ENCODE measurements around the gene UNC45B.
"Not testable (repeated sequence)": the region's sequence is repeated elsewhere in the genome, so short reads cannot be mapped to it uniquely, and the experiment has no call there.

UNC45B gene, protein sequence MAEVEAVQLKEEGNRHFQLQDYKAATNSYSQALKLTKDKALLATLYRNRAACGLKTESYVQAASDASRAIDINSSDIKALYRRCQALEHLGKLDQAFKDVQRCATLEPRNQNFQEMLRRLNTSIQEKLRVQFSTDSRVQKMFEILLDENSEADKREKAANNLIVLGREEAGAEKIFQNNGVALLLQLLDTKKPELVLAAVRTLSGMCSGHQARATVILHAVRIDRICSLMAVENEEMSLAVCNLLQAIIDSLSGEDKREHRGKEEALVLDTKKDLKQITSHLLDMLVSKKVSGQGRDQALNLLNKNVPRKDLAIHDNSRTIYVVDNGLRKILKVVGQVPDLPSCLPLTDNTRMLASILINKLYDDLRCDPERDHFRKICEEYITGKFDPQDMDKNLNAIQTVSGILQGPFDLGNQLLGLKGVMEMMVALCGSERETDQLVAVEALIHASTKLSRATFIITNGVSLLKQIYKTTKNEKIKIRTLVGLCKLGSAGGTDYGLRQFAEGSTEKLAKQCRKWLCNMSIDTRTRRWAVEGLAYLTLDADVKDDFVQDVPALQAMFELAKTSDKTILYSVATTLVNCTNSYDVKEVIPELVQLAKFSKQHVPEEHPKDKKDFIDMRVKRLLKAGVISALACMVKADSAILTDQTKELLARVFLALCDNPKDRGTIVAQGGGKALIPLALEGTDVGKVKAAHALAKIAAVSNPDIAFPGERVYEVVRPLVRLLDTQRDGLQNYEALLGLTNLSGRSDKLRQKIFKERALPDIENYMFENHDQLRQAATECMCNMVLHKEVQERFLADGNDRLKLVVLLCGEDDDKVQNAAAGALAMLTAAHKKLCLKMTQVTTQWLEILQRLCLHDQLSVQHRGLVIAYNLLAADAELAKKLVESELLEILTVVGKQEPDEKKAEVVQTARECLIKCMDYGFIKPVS

DNA sequence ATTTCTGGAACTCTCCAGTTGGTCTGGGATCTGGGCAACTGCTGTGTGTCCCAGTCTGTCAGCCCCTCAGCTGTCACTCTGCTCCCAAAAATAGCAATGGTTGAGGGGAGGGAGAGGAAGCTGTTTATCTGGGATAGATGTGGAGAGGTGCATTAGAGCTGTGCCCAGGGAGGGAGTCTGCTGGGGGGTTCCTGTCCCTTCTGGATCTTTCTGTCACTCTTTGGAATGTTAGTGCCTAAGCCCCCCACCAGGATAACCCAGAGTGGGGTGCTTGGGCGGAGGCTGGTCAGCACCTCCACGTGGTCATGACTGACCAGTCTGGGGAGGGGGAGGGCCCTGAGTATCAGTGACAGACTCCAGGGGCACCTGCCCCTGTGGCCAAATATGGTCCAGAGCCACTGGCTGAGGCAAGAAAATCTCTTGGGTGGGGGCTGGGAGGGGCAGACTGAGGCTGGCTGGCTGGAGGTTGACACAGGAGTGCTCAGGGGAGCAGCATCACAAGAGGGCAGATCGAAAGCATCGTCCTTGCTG, at the start of gene UNC45B:
Gene UNC45B, plus strand, starts transcription at position 443 of the 531 bp plus-strand sequence. CDS start 447 bp downstream, outside the sequence.
- no peaks in the 10 kb centered on the region for H3K4me1 ChIP-seq
- no peak within 1 kb of the TSS for H3K4me3 ChIP-seq
- in situ Hi-C loops (cut with MboI; ENCODE audit: low sequenced_read_pairs) = no loop called here
- no peaks in the 10 kb centered on the region for H3K36me3 ChIP-seq (replicated peaks)
- no peak for DNase-seq (ENCODE audit: low spot score in 2 of 2)
- H3K9me3 ChIP-seq = no peaks in the 10 kb centered on the region
- no peaks in the 10 kb centered on the region for H3K27me3 ChIP-seq (ENCODE audit: low read depth)

DNA sequence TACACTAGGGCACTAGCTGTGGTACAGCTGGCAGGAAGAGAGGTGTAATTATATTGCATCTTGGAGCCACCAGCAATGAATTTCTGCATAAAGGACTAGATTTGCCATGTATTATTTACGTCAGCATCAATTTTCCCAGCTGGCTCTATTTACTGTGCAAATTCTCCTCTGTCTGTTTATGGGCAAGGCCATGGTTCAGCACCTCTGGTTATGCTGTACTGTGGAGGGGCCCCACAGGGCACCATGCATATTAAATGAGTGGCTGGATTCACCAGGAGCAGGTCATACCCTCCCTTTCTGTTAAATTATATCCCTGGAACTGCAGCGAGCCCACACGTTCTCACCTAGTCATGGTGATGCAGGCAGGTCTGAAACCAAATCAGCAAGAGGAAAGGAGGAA, 47.7 kb upstream of the UNC45B start:
- H3K4me3 ChIP-seq = no peak overlapping the region
- H3K36me3 ChIP-seq (replicated peaks) = peaks cover 31% of the 10 kb centered on the region
- in situ Hi-C loops (cut with MboI; ENCODE audit: low sequenced_read_pairs) = no loop called here
- no peaks in the 10 kb centered on the region for H3K9me3 ChIP-seq
- no peaks in the 10 kb centered on the region for H3K27me3 ChIP-seq (ENCODE audit: low read depth)
- no peaks in the 10 kb centered on the region for H3K4me1 ChIP-seq
- DNase-seq (ENCODE audit: low spot score in 2 of 2) = no peak

DNA sequence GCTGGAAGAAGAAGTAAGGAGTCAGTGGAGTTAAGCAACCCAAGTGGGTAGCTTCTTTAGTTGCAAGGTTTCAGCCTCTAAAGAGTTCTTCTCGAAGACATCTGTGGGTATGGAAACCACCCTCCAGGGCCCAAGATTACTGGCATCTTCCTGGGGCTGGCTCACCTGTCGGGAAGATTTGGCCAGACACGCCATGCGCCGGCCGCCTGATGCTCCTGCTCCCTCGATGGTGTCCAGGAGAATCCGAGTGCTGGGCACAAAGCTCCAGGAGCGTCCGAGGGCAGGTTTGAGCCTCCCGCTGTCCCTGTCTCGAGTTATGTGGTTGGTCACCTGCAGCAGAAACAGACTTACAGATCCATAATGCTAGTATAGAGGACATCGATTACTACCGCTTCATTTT, 46.6 kb upstream of the UNC45B start:
- H3K4me1 ChIP-seq = no peaks in the 10 kb centered on the region
- H3K36me3 ChIP-seq (replicated peaks) = peaks cover 42% of the 10 kb centered on the region
- DNase-seq (ENCODE audit: low spot score in 2 of 2) = no peak
- no peaks in the 10 kb centered on the region for H3K9me3 ChIP-seq
- no peaks in the 10 kb centered on the region for H3K27me3 ChIP-seq (ENCODE audit: low read depth)
- in situ Hi-C loops (cut with MboI; ENCODE audit: low sequenced_read_pairs) = no loop called here
- H3K4me3 ChIP-seq = no peak overlapping the region

DNA sequence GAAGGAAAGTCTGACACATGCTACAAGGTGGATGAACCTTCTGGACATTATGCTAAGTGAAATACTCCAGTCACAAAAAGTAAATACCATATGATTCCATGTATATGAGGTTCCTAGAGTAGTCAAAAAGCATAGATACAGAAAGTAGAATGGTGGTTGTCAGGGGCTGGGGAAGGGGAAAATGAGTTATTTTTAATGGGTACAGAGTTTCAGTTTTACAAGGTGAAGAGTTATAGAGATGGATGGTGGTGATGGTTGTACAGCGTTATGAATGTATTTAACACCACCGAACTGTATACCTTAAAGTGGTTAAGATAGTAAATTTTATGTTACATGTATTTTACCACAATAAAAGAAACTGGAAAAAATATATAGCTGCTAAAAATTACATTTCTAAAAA, 45.9 kb upstream of the UNC45B start:
- H3K4me1 ChIP-seq = no peaks in the 10 kb centered on the region
- H3K27me3 ChIP-seq (ENCODE audit: low read depth) = no peaks in the 10 kb centered on the region
- no peak overlapping the region for H3K4me3 ChIP-seq
- no peaks in the 10 kb centered on the region for H3K9me3 ChIP-seq
- in situ Hi-C loops (cut with MboI; ENCODE audit: low sequenced_read_pairs) = no loop called here
- H3K36me3 ChIP-seq (replicated peaks) = peaks cover 49% of the 10 kb centered on the region
- no peak for DNase-seq (ENCODE audit: low spot score in 2 of 2)

DNA sequence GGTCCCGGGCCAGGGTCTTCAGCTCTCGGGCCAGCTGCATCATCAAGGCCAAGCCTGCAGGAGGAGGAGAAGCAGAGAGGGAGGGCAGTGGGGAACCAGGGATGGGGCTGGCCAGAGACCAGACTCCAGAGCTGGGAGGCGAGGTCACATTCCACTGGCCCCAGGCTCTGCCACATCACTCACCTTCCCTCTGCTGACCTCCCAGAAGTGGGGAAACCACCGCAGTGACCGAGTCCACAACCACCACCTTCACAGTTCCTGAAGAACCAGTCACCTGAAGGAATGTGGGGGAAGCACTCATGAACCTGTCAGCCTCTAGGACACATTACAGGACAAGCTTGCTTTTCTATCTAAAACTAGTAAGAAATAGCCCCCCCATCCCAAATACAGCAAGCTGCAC, 44.3 kb upstream of the UNC45B start:
- no peak overlapping the region for H3K4me3 ChIP-seq
- no peaks in the 10 kb centered on the region for H3K27me3 ChIP-seq (ENCODE audit: low read depth)
- peaks cover 54% of the 10 kb centered on the region for H3K36me3 ChIP-seq (replicated peaks)
- peaks cover 4% of the 10 kb centered on the region for H3K4me1 ChIP-seq
- in situ Hi-C loops (cut with MboI; ENCODE audit: low sequenced_read_pairs) = no loop called here
- no peak for DNase-seq (ENCODE audit: low spot score in 2 of 2)
- H3K9me3 ChIP-seq = no peaks in the 10 kb centered on the region

DNA sequence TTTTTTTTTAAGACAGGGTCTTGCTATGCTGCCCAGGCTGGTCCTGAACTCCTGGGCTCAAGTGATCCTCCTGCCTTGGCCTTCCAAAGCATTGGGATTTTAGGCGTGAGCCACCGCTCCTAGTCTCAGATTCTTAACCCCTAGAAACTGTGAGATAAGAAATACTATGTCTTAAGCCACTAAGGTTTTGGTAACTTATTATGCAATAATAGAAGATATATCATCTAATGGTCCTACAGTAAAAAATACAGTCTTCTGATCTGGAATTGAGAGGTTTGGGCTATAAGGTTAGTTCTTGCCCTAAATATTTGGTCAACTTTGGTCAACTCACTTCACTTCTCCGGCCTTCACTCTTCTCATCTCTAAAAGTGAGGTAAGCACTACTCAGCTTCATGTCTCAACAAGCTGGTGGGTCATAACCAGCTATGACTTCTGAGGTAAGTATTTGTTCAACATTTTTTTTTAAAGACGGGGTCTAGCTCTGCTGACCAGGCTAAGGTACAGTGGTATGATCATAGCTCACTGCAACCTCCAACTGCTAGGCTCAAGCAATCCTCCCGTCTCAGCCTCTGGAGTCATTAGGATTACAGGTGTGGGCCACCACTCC, 42.7 kb upstream of the UNC45B start:
- Histone ChIP-seq H3K27me3 (ENCODE audit: low read depth) (no peaks in the 10 kb centered on the region), H3K4me1 (peaks cover 13% of the 10 kb centered on the region), H3K9me3 (peaks cover 10% of the 10 kb centered on the region), H3K4me3 (no peak overlapping the region), H3K36me3 (replicated peaks) (peaks cover 45% of the 10 kb centered on the region)
- in situ Hi-C loops (cut with MboI; ENCODE audit: low sequenced_read_pairs) = no loop called here
- DNase-seq (ENCODE audit: low spot score in 2 of 2) = no peak

DNA sequence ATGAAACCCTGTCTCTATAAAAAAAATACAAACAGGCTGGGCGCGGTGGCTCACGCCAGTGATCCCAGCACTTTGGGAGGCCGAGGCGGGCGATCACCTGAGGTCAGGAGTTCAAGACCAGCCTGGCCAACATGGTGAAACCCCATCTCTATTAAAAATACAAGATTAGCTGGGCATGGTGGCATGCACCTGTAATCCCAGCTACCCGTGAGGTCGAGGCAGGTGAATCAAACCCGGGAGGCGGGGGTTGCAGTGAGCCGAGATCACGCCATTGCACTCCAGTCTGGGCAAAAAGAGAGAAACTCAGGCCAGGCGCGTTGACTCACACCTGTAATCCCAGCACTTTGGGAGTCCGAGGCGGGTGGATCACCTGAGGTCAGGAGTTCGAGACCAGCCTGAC, 36.8 kb upstream of the UNC45B start:
- H3K9me3 ChIP-seq; in situ Hi-C loops (cut with MboI; ENCODE audit: low sequenced_read_pairs): not testable (repeated sequence)
- peaks cover 13% of the 10 kb centered on the region for H3K4me1 ChIP-seq

DNA sequence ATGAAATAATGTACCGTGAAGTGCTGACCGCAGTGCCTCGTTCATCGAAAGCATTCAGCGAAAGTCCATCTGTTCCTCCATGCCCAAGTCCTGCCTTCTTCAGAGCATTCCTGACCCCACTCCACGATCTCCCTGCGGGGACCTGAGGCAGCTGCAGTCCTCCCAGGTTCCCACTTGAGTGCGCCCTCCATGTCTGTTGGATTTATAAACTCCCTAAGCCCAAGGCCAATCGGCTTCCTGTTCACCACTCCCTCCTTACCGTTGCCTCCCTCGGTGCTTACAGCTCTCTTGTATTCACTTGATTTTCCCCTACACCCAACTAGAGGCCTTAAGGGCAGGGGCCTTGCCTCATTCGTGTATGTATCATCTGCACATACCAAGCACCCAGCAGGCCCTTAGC, 30.8 kb upstream of the UNC45B start:
- Histone ChIP-seq H3K36me3 (replicated peaks) (peaks cover 4% of the 10 kb centered on the region; the same call in 1 of the 2 replicates), H3K4me3 (no peak overlapping the region), H3K9me3 (no peaks in the 10 kb centered on the region), H3K4me1 (peaks cover 7% of the 10 kb centered on the region), H3K27me3 (ENCODE audit: low read depth) (no peaks in the 10 kb centered on the region)
- DNase-seq (ENCODE audit: low spot score in 2 of 2) = no peak
- in situ Hi-C loops (cut with MboI; ENCODE audit: low sequenced_read_pairs) = no loop called here

More for the DNA sequence above, 36.8 kb upstream of the UNC45B start:
- not testable (repeated sequence) for H3K27me3 ChIP-seq (ENCODE audit: low read depth); DNase-seq (ENCODE audit: low spot score in 2 of 2); H3K4me3 ChIP-seq
- peaks cover 17% of the 10 kb centered on the region for H3K36me3 ChIP-seq (replicated peaks)

DNA sequence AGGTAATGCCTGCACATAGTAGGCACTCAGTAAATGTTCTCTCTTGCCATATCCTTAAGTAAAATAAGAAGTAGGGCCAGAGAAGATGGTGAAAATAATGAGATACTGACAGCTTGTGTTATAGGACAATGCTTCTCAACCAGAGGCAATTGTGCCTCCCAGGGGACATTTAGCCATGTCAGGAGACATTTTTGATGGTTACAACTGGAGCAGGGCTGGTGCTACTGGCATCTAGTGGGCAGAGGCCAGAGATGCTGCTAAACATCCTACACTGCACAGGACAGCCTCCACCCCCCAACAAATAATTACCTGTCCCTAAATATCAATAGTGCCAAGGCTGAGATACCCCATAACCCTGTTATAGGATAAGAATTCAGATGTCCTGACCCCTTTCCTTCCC, 29.6 kb upstream of the UNC45B start:
- peaks cover 7% of the 10 kb centered on the region for H3K4me1 ChIP-seq
- H3K9me3 ChIP-seq = no peaks in the 10 kb centered on the region
- in situ Hi-C loops (cut with MboI; ENCODE audit: low sequenced_read_pairs) = no loop called here
- H3K4me3 ChIP-seq = no peak overlapping the region
- no peaks in the 10 kb centered on the region for H3K27me3 ChIP-seq (ENCODE audit: low read depth)
- H3K36me3 ChIP-seq (replicated peaks) = peaks cover 4% of the 10 kb centered on the region; the same call in 1 of the 2 replicates
- DNase-seq (ENCODE audit: low spot score in 2 of 2) = peak in 1 of 2 experiments; percentile 46

DNA sequence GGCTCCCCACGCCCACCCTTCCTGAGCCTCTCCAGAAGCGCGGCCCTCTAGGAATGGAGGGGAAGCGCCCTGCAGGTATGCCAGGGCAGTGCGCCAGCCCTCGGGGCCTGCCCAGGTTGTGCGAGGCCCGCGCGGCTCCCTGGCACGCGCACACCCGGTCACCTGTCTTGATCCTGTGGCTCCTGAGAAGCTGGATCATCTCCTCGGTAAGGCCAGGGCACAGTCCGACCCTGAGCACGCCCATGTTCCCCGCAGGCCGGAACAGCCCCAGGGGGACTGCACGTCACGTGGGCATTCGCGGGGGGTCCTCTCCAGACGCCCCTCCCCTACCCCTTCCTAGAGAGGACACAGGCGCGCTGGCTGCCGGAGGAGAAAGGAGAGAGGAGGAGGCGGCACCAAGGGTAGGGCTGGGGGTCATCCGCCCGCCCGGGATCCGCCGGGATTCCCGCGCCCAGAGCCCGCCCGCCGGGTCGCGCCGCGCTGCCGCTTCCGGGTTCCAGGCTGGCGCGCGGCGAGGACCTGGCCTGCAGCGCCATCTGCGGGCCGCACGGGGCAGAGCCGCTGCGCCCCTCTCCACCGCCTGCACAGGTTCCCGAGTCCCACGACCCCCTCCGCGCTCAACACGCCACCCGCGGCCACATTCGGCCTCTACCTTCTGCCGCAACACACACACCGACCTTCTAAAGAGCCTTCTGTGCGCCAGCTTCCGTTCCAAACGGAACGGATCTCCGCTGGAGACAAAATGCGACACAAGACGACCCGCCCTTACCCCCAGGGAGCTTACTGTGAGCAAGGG, 28.0 kb upstream of the UNC45B start, which contains the start of gene RAD51D:
Gene RAD51D, minus strand, starts transcription at position 491 of the 796 bp plus-strand sequence. Its CDS starts 247 bp downstream, at position 244.
- Histone ChIP-seq H3K4me3 (peak within 1 kb of the TSS; percentile 68), H3K9me3 (no peaks in the 10 kb centered on the region), H3K4me1 (peaks cover 7% of the 10 kb centered on the region), H3K36me3 (replicated peaks) (peaks cover 4% of the 10 kb centered on the region; the same call in 1 of the 2 replicates), H3K27me3 (ENCODE audit: low read depth) (no peaks in the 10 kb centered on the region)
- DNase-seq (ENCODE audit: low spot score in 2 of 2) = peak; percentile 83 to 92
- in situ Hi-C loops (cut with MboI; ENCODE audit: low sequenced_read_pairs) = loop anchor here (5.0 to 10.0 kb wide), 3 partner anchors 122 to 695 kb away; no protein-coding TSS in a partner anchor

DNA sequence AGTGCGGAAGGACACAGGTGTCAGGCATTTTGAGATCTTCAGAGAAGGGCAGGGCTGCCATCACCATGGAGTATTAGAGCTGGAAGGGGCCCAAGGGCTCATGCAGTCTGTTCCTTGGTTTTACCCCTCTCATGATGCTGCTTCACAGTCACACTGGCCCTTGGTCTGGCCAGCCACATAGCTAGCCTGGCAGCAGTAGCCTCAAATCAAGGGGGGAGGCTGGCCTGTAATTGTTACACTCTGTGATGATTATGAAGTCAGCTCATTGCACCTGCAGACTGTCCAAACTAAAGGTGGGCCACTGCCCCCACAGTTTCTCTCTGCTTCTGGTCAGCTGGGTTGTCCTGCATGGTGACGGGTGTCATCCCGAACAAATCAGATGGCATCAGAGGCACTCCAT, 26.3 kb upstream of the UNC45B start, which contains the start of gene FNDC8:
Gene FNDC8, plus strand, starts transcription at position 301 of the 400 bp plus-strand sequence. Its CDS starts 79 bp downstream, at position 380.
- no peak for DNase-seq (ENCODE audit: low spot score in 2 of 2)
- no peak within 1 kb of the TSS for H3K4me3 ChIP-seq
- H3K36me3 ChIP-seq (replicated peaks) = no peaks in the 10 kb centered on the region; the same call in 1 of the 2 replicates
- in situ Hi-C loops (cut with MboI; ENCODE audit: low sequenced_read_pairs) = loop anchor here (5.0 to 10.0 kb wide), 3 partner anchors 124 to 697 kb away; no protein-coding TSS in a partner anchor
- H3K27me3 ChIP-seq (ENCODE audit: low read depth) = no peaks in the 10 kb centered on the region
- peaks cover 7% of the 10 kb centered on the region; the same call in 1 of the 2 replicates for H3K4me1 ChIP-seq
- H3K9me3 ChIP-seq = no peaks in the 10 kb centered on the region

DNA sequence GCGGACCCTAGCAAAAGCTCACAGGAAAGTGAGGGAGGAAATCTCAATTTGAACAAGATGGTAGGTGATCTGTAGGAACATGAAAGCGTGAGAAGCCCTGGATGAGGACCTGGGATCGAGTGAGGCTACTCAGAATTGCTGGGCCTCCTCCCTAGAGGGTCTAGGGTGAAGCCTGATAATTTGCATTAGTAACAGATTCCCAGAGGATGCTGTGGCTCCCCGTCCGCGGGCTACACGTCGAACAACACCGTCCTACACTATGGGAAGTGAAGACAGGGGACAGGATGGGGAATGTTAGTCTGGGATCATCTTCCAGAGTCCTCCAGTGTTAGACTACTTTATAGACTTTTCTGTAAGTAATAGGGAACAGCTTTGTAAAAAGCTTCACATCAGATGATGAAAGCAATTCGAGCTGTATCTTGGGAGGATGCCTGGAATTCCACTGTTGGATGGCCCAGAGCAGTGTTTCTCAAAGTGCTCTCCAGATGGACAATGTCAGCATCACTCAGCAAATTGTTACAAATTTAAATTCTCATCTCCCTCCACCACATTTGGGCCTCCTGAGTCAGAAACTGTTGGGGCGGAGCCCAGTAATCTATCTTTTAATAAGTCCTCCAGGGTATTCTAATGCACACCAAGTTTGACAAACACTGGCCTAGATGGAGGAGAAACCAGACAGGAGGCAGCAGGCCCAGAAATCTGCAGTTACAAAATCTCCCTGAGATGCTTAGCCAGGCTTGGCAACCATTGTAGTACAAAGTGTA, 19.7 kb upstream of the UNC45B start:
- Histone ChIP-seq H3K4me1 (no peaks in the 10 kb centered on the region), H3K4me3 (no peak overlapping the region), H3K27me3 (ENCODE audit: low read depth) (no peaks in the 10 kb centered on the region), H3K9me3 (no peaks in the 10 kb centered on the region; the same call in 1 of the 2 replicates), H3K36me3 (replicated peaks) (peaks cover 20% of the 10 kb centered on the region)
- DNase-seq (ENCODE audit: low spot score in 2 of 2) = no peak
- in situ Hi-C loops (cut with MboI; ENCODE audit: low sequenced_read_pairs) = loop anchor here (10.0 kb wide), 2 partner anchors 593 to 703 kb away; no protein-coding TSS in a partner anchor
